ENCODE measurements around the gene VRK1. TPM values are rescaled to one million over a fixed set of nuclear protein-coding genes. Genes with fewer than 3 reads are reported as not detected.

The VRK1 gene
- total and polyA plus RNA-seq, 2 donors (not counting 1 experiment from before 2014, with no cell fraction given), result 10.3 to 28.2 TPM

DNA sequence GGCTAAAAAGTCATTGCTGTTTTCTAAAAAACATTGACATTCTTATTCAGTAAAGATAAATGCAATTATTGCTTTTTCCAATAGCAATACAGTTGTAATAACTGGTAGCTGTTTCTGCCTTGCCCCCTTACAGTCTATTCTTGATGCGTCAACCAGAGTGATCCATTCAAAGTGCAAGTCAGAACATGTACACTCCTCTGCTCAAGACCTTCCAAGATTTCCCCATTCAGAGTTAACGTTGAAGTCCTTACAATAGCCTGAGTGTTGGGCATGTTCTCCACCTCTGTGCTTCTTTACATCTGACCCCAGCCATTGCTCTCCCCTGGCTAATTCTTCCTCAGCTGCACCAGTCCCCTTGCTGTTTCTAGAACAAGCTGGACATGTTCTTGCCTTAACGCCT, 24.3 kb downstream of the VRK1 start:
- CTCF ChIA-PET, result interaction anchor here (1.2 kb wide), 1 partner anchor 22 kb away, joined by 3 read pairs; no protein-coding TSS in a partner anchor
- H3K9ac ChIP-seq (ENCODE audit: low read length), result no peak overlapping the region
- H3K27me3 ChIP-seq (replicated peaks in 1 of 4; ENCODE audit: control extremely low read depth in 1 of 4, control insufficient read depth in 3 of 4, insufficient read depth in 4 of 4, low read length in 3 of 4), result no peaks in the 10 kb centered on the region
- H3K9me3 ChIP-seq (ENCODE audit: control extremely low read depth in 1 of 3, control insufficient read depth in 2 of 3, insufficient read depth in 1 of 3, low read length in 2 of 3), result no peaks in the 10 kb centered on the region
- no peak overlapping the region for H3K4me2 ChIP-seq (replicated peaks; ENCODE audit: low read depth, low read length, poor library complexity, severe bottlenecking)
- H3K4me3 ChIP-seq (ENCODE audit: control extremely low read depth in 1 of 5, extremely low read depth in 1 of 5, insufficient read depth in 1 of 5, low read depth in 2 of 5, low read length in 4 of 5), result no peak overlapping the region
- DNase-seq (no peak), ATAC-seq (ENCODE audit: low read depth) (no peak)
- intact Hi-C loops (cut with micrococcal nuclease), result no loop called here
- POLR2A ChIA-PET, result no interaction called here
- WGBS (ENCODE audit: insufficient coverage), result 100% methylated on average over 2 of the region's 3 CpGs
- H3K4me1 ChIP-seq (ENCODE audit: control insufficient read depth in 2 of 2, insufficient read depth in 2 of 2, low read length in 2 of 2), result peaks cover 0 to 4% of the 10 kb centered on the region in 2 donors
- peaks cover 33% of the 10 kb centered on the region for H4K20me1 ChIP-seq (ENCODE audit: control insufficient read depth, insufficient read depth, low read length, poor library complexity, severe bottlenecking)
- no peaks in the 10 kb centered on the region for H3K36me3 ChIP-seq (replicated peaks in 1 of 2; ENCODE audit: control extremely low read depth in 1 of 2, control insufficient read depth in 1 of 2, extremely low read depth in 1 of 2, insufficient read depth in 2 of 2, low read length in 1 of 2)
- Mint-ChIP-seq H3K27ac (no peak overlapping the region), H3K9me3 (ENCODE audit: insufficient read depth) (no peaks in the 10 kb centered on the region), H3K27me3 (no peaks in the 10 kb centered on the region), H3K4me3 (no peak overlapping the region), H3K4me1 (peaks cover 20% of the 10 kb centered on the region)
- TF ChIP-seq, protein P1, sequence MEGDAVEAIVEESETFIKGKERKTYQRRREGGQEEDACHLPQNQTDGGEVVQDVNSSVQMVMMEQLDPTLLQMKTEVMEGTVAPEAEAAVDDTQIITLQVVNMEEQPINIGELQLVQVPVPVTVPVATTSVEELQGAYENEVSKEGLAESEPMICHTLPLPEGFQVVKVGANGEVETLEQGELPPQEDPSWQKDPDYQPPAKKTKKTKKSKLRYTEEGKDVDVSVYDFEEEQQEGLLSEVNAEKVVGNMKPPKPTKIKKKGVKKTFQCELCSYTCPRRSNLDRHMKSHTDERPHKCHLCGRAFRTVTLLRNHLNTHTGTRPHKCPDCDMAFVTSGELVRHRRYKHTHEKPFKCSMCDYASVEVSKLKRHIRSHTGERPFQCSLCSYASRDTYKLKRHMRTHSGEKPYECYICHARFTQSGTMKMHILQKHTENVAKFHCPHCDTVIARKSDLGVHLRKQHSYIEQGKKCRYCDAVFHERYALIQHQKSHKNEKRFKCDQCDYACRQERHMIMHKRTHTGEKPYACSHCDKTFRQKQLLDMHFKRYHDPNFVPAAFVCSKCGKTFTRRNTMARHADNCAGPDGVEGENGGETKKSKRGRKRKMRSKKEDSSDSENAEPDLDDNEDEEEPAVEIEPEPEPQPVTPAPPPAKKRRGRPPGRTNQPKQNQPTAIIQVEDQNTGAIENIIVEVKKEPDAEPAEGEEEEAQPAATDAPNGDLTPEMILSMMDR (IDR thresholded peaks at IDR 0.05), result no peak
- TF ChIP-seq EZH2 (IDR thresholded peaks at IDR 0.05; ENCODE audit: borderline replicate concordance, insufficient read depth, low read depth, low read length, poor library complexity, severe bottlenecking), result no peak
- peaks cover 83% of the 10 kb centered on the region for H3K79me2 ChIP-seq (ENCODE audit: control insufficient read depth, insufficient read depth, low read length)
- H2AFZ ChIP-seq (ENCODE audit: insufficient read depth, low read depth, low read length, poor library complexity, severe bottlenecking), result no peak overlapping the region
- H3K27ac ChIP-seq (ENCODE audit: low read length in 2 of 2), result no peak overlapping the region

DNA sequence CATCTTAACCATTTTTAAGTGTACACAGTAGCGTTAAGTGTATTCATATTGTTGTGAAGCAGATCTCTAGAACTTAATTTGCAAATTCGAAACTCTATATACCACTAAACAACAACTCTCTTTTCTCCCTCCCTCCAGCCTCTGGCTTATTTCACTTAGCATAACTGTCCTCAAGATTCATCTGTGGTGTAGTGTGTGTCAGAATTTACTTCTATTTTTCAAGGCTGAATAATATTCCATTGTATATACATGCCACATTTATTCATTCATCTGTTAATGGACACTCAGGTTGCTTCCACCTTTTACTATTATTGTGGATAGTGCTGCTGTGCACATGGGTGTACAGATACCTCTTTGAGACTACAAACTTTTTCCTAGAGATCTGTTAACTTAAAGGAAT, 26.5 kb downstream of the VRK1 start:
- Histone ChIP-seq H3K9ac (ENCODE audit: low read length) (no peak overlapping the region), H3K4me1 (ENCODE audit: control insufficient read depth in 2 of 2, insufficient read depth in 2 of 2, low read length in 2 of 2) (peaks cover 0 to 4% of the 10 kb centered on the region in 2 donors), H3K36me3 (replicated peaks in 1 of 2; ENCODE audit: control extremely low read depth in 1 of 2, control insufficient read depth in 1 of 2, extremely low read depth in 1 of 2, insufficient read depth in 2 of 2, low read length in 1 of 2) (no peaks in the 10 kb centered on the region), H4K20me1 (ENCODE audit: control insufficient read depth, insufficient read depth, low read length, poor library complexity, severe bottlenecking) (peaks cover 33% of the 10 kb centered on the region), H3K9me3 (ENCODE audit: control extremely low read depth in 1 of 3, control insufficient read depth in 2 of 3, insufficient read depth in 1 of 3, low read length in 2 of 3) (peaks cover 0 to 1% (median 0%) of the 10 kb centered on the region in 3 donors), H3K4me2 (replicated peaks; ENCODE audit: low read depth, low read length, poor library complexity, severe bottlenecking) (no peak overlapping the region), H3K79me2 (ENCODE audit: control insufficient read depth, insufficient read depth, low read length) (peaks cover 69% of the 10 kb centered on the region), H3K4me3 (ENCODE audit: control extremely low read depth in 1 of 5, extremely low read depth in 1 of 5, insufficient read depth in 1 of 5, low read depth in 2 of 5, low read length in 4 of 5) (no peak overlapping the region), H3K27ac (ENCODE audit: low read length in 2 of 2) (no peak overlapping the region), H2AFZ (ENCODE audit: insufficient read depth, low read depth, low read length, poor library complexity, severe bottlenecking) (no peak overlapping the region), H3K27me3 (replicated peaks in 1 of 4; ENCODE audit: control extremely low read depth in 1 of 4, control insufficient read depth in 3 of 4, insufficient read depth in 4 of 4, low read length in 3 of 4) (no peaks in the 10 kb centered on the region)
- TF ChIP-seq, protein P1 (IDR thresholded peaks at IDR 0.05), result no peak
- TF ChIP-seq EZH2 (IDR thresholded peaks at IDR 0.05; ENCODE audit: borderline replicate concordance, insufficient read depth, low read depth, low read length, poor library complexity, severe bottlenecking), result no peak
- ChIA-PET POLR2A (no interaction called here), CTCF (no interaction called here)
- no peak for ATAC-seq (ENCODE audit: low read depth)
- Mint-ChIP-seq H3K27ac (no peak overlapping the region), H3K27me3 (no peaks in the 10 kb centered on the region), H3K4me1 (peaks cover 23% of the 10 kb centered on the region), H3K4me3 (no peak overlapping the region), H3K9me3 (ENCODE audit: insufficient read depth) (peaks cover 4% of the 10 kb centered on the region)
- no peak for DNase-seq
- intact Hi-C loops (cut with micrococcal nuclease), result no loop called here
- no CpG with 5 or more reads among the region's 2 CpGs for WGBS (ENCODE audit: insufficient coverage)
